ENCODE results near the gene INPP5B. TPM values are rescaled to one million over a fixed set of nuclear protein-coding genes. Genes with fewer than 3 reads are reported as not detected.

The INPP5B gene
- total and polyA plus RNA-seq, 10 of the 15 experiments (the other 5 are each of a cell fraction or from before 2014, with no cell fraction given), result 10.9 to 54.4 (median 26.9) TPM

DNA sequence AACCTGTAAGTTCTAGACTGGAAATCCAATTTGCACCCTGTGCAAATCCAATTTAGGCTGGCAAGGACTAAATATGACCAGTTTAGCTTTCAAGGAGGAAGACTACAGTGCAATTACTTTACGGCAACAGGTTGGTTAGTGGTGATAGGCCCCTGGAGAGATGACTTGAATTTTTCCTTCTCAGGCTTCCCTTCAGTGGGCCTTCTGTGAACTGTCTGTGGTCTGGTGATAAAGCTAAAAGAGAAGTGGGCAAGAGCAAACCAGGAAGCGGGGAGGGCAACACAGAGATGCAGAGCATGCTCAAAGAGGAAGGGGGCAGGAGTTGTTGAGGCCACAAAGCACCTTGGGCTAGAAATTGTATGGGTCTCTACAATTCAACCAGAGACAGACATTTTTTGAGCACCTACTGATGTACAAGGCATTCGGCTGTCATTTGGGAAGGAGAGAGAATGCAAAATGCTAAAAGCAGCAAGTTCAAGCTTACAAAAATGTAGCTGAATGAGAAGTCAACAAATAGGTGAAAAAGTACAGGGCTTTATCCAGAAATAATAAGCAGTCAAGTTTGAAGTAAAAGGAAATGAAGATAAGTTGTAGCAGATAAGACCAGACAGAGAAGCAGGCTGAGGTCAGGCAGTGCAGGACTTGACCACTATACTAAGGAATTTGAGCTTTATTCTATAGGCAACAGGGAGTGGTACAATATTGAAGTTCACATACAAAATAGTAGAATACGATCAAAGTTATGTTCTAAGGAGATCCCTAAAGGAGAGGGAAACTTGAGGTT is 23.9 kb downstream of the INPP5B start (continued):
- TF ChIP-seq SMAD5 (IDR thresholded peaks at IDR 0.05; ENCODE audit: low read depth) (no peak), YY1 (IDR thresholded peaks at IDR 0.05; ENCODE audit: low read depth, low read length) (no peak), NFIC (IDR thresholded peaks at IDR 0.05; ENCODE audit: low read depth, low read length) (peak; percentile 30; the same call in 1 of the 2 replicates), FOS (IDR thresholded peaks at IDR 0.05; ENCODE audit: borderline replicate concordance, extremely low read depth, insufficient read length) (no peak), MEF2A (IDR thresholded peaks at IDR 0.05; ENCODE audit: insufficient read depth, low read depth, low read length) (no peak), HCFC1 (IDR thresholded peaks at IDR 0.05; ENCODE audit: low read length) (no peak), SUPT20H (IDR thresholded peaks at IDR 0.05; ENCODE audit: borderline replicate concordance, control insufficient read depth, low read depth, low read length) (no peak), RUNX3 (IDR thresholded peaks at IDR 0.05; ENCODE audit: low read length) (peak; percentile 85), NR2C2 (IDR thresholded peaks at IDR 0.05; ENCODE audit: borderline replicate concordance, control insufficient read depth, insufficient read length, low read depth) (no peak), FOXK2 (IDR thresholded peaks at IDR 0.05) (no peak), ZBED1 (IDR thresholded peaks at IDR 0.05; ENCODE audit: borderline replicate concordance) (no peak), BACH1 (IDR thresholded peaks at IDR 0.05; ENCODE audit: borderline replicate concordance) (no peak), IKZF1 (conservative IDR thresholded peaks at IDR 0.05) (peak; percentile 85), ZNF622 (IDR thresholded peaks at IDR 0.05) (no peak), NFYA (IDR thresholded peaks at IDR 0.05; ENCODE audit: borderline replicate concordance, low read depth, low read length) (no peak), HDAC2 (IDR thresholded peaks at IDR 0.05) (no peak), SKIL (IDR thresholded peaks at IDR 0.05; ENCODE audit: low read depth, poor library complexity, severe bottlenecking) (peak; percentile 51), NR2C1 (IDR thresholded peaks at IDR 0.05) (no peak), PAX5 (IDR thresholded peaks at IDR 0.05; ENCODE audit: borderline replicate concordance, low read depth, low read length) (no peak)
- TF ChIP-seq, protein P1, sequence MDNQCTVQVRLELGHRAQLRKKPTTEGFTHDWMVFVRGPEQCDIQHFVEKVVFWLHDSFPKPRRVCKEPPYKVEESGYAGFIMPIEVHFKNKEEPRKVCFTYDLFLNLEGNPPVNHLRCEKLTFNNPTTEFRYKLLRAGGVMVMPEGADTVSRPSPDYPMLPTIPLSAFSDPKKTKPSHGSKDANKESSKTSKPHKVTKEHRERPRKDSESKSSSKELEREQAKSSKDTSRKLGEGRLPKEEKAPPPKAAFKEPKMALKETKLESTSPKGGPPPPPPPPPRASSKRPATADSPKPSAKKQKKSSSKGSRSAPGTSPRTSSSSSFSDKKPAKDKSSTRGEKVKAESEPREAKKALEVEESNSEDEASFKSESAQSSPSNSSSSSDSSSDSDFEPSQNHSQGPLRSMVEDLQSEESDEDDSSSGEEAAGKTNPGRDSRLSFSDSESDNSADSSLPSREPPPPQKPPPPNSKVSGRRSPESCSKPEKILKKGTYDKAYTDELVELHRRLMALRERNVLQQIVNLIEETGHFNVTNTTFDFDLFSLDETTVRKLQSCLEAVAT (IDR thresholded peaks at IDR 0.05), result peak; percentile 58; the same call in 1 of the 2 replicates
- TF ChIP-seq, protein P2, sequence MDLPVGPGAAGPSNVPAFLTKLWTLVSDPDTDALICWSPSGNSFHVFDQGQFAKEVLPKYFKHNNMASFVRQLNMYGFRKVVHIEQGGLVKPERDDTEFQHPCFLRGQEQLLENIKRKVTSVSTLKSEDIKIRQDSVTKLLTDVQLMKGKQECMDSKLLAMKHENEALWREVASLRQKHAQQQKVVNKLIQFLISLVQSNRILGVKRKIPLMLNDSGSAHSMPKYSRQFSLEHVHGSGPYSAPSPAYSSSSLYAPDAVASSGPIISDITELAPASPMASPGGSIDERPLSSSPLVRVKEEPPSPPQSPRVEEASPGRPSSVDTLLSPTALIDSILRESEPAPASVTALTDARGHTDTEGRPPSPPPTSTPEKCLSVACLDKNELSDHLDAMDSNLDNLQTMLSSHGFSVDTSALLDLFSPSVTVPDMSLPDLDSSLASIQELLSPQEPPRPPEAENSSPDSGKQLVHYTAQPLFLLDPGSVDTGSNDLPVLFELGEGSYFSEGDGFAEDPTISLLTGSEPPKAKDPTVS (IDR thresholded peaks at IDR 0.05; ENCODE audit: low read depth, low read length), result no peak
